Fibroblast of pulmonary artery (primary cell): ENCODE data around the gene IL1RAPL2.
A peak's percentile ranks its signal among the peaks of the same experiment; 100 is the strongest.

Experiments
- DNase-seq: peaks from one replicate; pipeline ENCODE4 v3.0.0-alpha.2; 2010; ENCODE audit warnings: low read depth
- H3K4me3 ChIP-seq: replicated peaks from 2 replicates; pipeline ENCODE4 v1.5.1; 2011; ENCODE audit warnings: low read depth, mild to moderate bottlenecking, control low read depth, low read length, moderate library complexity
- CTCF ChIP-seq: IDR thresholded peaks from 2 replicates; pipeline ENCODE4 v1.5.1; 2011; ENCODE audit warnings: mild to moderate bottlenecking, control low read depth, low read length, inconsistent platforms; ENCODE audit errors: missing control alignments

Gene IL1RAPL2

GRCh38 chrX:105488716-105489115, 922.7 kb downstream of the IL1RAPL2 start:
- peak; percentile 33 for DNase-seq
- no peak overlapping the region for H3K4me3 ChIP-seq
- TF ChIP-seq CTCF: no peak

- no peak for TF ChIP-seq CTCF
- DNase-seq: no peak
These were observed 929.4 kb downstream of the IL1RAPL2 start for GRCh38 chrX:105495376-105495775.

GRCh38 chrX:105502336-105502735, 936.3 kb downstream of the IL1RAPL2 start:
- DNase-seq: no peak
- H3K4me3 ChIP-seq: no peak overlapping the region
- TF ChIP-seq CTCF: no peak

More at GRCh38 chrX:105495376-105495775, 929.4 kb downstream of the IL1RAPL2 start:
- no peak overlapping the region for H3K4me3 ChIP-seq

- no peak overlapping the region for H3K4me3 ChIP-seq
- DNase-seq: no peak
- TF ChIP-seq CTCF: no peak
These were observed 949.6 kb downstream of the IL1RAPL2 start for GRCh38 chrX:105515561-105515960.

GRCh38 chrX:105526431-105526830, 960.4 kb downstream of the IL1RAPL2 start:
- H3K4me3 ChIP-seq: no peak overlapping the region
- no peak for DNase-seq

GRCh38 chrX:105527759-105528158, 961.8 kb downstream of the IL1RAPL2 start:
- no peak overlapping the region for H3K4me3 ChIP-seq
- no peak for TF ChIP-seq CTCF
- DNase-seq: peak; percentile 36

More at GRCh38 chrX:105526431-105526830, 960.4 kb downstream of the IL1RAPL2 start:
- TF ChIP-seq CTCF: no peak

- TF ChIP-seq CTCF: no peak
- H3K4me3 ChIP-seq: no peak overlapping the region
- peak; percentile 36 for DNase-seq
These were observed 968.0 kb downstream of the IL1RAPL2 start for GRCh38 chrX:105533951-105534350.
